OCI-LY1 (cell line): ENCODE data around the gene IQCM.

Source experiments
- CTCF ChIP-seq: fragments of 200-600 bp; sonication (generic), shearing (Covaris generic); IDR thresholded peaks from 2 replicates; pipeline ENCODE4 v1.5.1; 2017; ENCODE audit warnings: mild to moderate bottlenecking, antibody characterized with exemption, low read length, moderate library complexity, mixed read lengths
- EZH2 ChIP-seq: fragments of 200-600 bp; sonication (generic), shearing (Covaris generic); IDR thresholded peaks from 2 replicates; pipeline ENCODE4 v1.8.0; 2017; ENCODE audit warnings: borderline replicate concordance, mixed run types, mild to moderate bottlenecking, antibody characterized with exemption, low read length, moderate library complexity, mixed read lengths

- TF ChIP-seq EZH2 (no peak), CTCF (no peak)
Observed at GRCh38 chr4:149784018-149784417, 31.6 kb downstream of the IQCM start.
